Activated T-cell treated with anti-CD3 and anti-CD28 coated beads, Interleukin-2, amount 50 U/mL, for 72 hours (primary cell): ENCODE measurements around the gene LRPAP1. TPM values are rescaled to one million over a fixed set of nuclear protein-coding genes. Genes with fewer than 3 reads are reported as not detected.

Source experiments
- ATAC-seq, 2 donors: fragments of 150-1000 bp; cut with Tn5 transposase; replicated peaks in 1 of 2; 2 replicates each; pipeline ENCODE4 v1.10.0; 2021; ENCODE audit warnings: moderate library complexity in 2 of 2, mild to moderate bottlenecking in 1 of 2
- DNase-seq, 2 donors: peaks; one replicate each; pipeline ENCODE4 v3.0.0; 2021 to 2022; ENCODE audit warnings: mixed read lengths in 1 of 2
- H3K27ac Mint-ChIP-seq: one replicate; pipeline ENCODE4 v1.8.0; 2022; ENCODE audit warnings: mild to moderate bottlenecking, moderate library complexity, mixed read lengths
- H3K27me3 Mint-ChIP-seq: one replicate; pipeline ENCODE4 v1.8.0; 2022; ENCODE audit warnings: low read depth, mixed read lengths
- H3K36me3 Mint-ChIP-seq, 2 donors: one replicate each; pipeline ENCODE4 v1.8.0; 2022; ENCODE audit warnings: mixed read lengths in 2 of 2, mild to moderate bottlenecking in 1 of 2; ENCODE audit not compliant: insufficient read depth in 2 of 2
- H3K4me1 Mint-ChIP-seq: one replicate; pipeline ENCODE4 v1.8.0; 2022; ENCODE audit warnings: low read depth, mixed read lengths
- H3K4me3 Mint-ChIP-seq, 2 donors: one replicate each; pipeline ENCODE4 v1.8.0; 2022; ENCODE audit warnings: mild to moderate bottlenecking in 2 of 2, mixed read lengths in 2 of 2, moderate library complexity in 2 of 2
- H3K9me3 Mint-ChIP-seq, 2 donors: one replicate each; pipeline ENCODE4 v1.8.0; 2022; ENCODE audit warnings: mixed read lengths in 2 of 2
- total RNA-seq, 2 donors: library from RNA; stranded (reverse); gene quantifications; one replicate each; pipeline ENCODE4 v1.2.3, GENCODE V29; 2022

The LRPAP1 gene
- total RNA-seq, 2 donors from 2014 or later, result 49.7 to 52.7 TPM

DNA sequence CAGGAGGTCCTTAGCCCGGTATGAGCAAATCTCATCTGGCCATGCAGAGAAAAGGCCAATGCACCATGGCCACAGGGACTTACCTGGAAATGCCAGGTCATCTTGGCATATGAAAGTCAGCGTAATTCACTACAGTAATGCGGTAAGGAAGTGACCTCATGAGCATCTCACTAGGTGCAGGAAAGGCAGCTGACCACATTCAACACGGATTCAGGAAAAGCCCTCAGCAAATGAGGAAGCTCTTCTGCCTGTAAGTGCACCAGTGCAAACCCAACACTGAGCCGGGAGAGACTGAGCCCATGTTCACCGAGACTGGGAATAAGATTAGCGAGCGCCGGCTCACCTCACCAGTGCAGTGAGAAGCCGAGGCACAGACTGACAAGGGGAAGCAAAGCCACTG is 23.7 kb downstream of the LRPAP1 start:
- Mint-ChIP-seq H3K4me3 (no peak overlapping the region), H3K9me3 (no peaks in the 10 kb centered on the region), H3K36me3 (peaks cover 7 to 10% of the 10 kb centered on the region in 2 donors), H3K27ac (no peak overlapping the region), H3K4me1 (peaks cover 4% of the 10 kb centered on the region), H3K27me3 (no peaks in the 10 kb centered on the region)
- no peak for ATAC-seq
- DNase-seq, result no peak

DNA sequence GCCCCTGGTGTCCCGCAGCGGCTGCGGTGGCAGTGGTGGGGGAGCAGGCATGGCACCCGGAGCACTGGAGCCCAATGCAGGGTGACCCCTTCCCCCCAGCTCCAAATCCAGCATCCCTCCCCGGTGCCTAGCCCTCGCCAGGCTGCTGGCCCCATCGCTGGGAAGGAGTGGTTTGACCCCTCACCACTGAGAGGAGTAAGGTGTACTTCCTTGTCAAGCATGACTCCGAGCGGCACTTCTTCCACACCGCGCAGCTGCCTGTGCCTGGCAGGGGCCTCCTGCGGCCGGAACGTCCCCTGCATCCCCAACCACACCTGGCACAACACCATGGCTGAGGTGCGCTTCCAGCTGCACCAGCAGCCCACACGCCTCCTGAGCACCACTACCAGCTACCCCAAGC is 27.0 kb downstream of the LRPAP1 start:
- ATAC-seq, result no peak
- peaks cover 9% of the 10 kb centered on the region for H3K4me1 Mint-ChIP-seq

DNA sequence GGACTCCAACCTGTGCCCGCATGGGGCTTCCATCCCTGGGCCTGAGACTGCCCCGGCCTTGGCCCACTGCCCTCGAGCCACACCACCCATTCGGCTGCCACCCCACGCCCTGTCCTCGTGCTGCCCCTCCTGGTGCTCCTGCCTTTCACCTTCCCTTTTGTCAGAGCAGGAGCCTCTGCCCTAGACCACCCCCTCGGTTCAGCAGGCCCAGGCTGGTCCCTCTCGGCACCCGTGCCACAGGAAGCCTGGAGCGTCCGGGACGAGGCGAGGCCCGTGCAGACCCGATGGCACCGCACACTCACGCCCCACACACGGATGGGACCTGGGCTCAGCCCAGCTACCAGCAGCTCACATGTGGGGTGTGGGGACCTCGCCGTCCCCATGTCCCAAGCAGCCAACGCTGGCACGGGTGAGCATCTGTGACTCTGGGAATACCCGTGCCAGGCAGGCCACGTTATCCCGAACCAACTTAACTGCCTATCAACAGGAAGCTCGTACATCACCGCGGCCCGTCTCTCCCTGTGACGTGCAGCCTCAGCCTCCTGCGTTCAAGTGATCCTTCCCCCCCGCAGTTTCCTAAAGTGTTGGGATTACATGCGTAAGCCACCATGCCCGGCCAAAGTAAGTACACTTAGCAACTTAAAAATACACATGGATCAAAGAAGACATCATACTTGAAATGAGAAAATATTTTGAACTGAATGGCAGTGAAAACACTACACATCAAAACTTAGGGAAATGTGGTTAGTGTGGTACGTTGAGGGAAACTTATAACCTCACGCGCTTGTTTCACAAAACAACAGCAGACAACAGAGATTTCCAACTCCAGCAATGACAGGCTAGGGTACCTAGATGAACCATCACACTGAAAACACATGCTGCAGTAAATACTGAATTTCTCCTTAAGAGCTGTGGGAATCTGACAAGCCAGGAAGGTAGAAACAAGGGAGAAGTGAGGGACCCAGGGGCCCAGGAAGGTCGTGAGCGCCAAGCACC is 29.0 kb downstream of the LRPAP1 start:
- Mint-ChIP-seq H3K4me3 (no peak overlapping the region), H3K27me3 (no peaks in the 10 kb centered on the region), H3K27ac (no peak overlapping the region), H3K4me1 (peaks cover 9% of the 10 kb centered on the region), H3K9me3 (no peaks in the 10 kb centered on the region), H3K36me3 (peaks cover under 1 to 2% of the 10 kb centered on the region in 2 donors)
- no peak for DNase-seq
- ATAC-seq, result peak; percentile 76 to 78

More for the DNA sequence above, 27.0 kb downstream of the LRPAP1 start:
- H3K4me3 Mint-ChIP-seq, result no peak overlapping the region
- H3K27ac Mint-ChIP-seq, result no peak overlapping the region
- peaks cover 2 to 5% of the 10 kb centered on the region in 2 donors for H3K36me3 Mint-ChIP-seq
- no peaks in the 10 kb centered on the region for H3K9me3 Mint-ChIP-seq
- DNase-seq, result no peak
- no peaks in the 10 kb centered on the region for H3K27me3 Mint-ChIP-seq

DNA sequence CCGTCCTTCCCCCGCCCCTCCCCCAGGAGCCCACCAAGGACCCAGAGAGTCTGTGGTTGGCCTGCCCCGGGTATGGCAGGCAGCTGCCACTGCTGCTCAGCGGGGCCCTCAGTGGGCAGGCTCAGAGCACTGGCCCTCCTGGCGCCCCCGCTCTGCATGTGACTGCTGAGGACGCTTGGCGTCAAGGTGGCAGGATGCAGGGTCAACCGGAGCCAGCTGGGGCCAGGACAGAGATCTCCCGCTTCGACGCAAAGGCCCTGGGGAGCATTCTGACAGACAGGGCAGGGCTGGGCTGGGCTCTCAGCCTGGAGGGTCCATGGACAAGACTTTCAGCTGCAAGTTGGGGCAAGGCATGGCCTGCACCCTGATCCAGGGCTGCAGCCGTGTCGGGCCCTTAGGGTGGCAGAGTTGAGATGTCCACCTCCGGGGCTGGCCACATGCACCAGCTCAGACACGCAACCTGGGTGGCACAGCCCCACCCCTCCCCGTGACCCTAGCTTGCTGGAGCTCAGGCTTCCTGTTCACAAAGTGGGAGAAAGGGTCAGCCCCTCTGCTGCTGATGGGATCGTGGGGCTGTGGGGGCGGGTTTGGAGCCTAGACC is 30.3 kb downstream of the LRPAP1 start:
- Mint-ChIP-seq H3K27me3 (no peaks in the 10 kb centered on the region), H3K4me3 (no peak overlapping the region), H3K36me3 (peaks cover 0 to 2% of the 10 kb centered on the region in 2 donors), H3K4me1 (peaks cover 9% of the 10 kb centered on the region), H3K27ac (no peak overlapping the region), H3K9me3 (no peaks in the 10 kb centered on the region)
- DNase-seq (no peak), ATAC-seq (no peak)

DNA sequence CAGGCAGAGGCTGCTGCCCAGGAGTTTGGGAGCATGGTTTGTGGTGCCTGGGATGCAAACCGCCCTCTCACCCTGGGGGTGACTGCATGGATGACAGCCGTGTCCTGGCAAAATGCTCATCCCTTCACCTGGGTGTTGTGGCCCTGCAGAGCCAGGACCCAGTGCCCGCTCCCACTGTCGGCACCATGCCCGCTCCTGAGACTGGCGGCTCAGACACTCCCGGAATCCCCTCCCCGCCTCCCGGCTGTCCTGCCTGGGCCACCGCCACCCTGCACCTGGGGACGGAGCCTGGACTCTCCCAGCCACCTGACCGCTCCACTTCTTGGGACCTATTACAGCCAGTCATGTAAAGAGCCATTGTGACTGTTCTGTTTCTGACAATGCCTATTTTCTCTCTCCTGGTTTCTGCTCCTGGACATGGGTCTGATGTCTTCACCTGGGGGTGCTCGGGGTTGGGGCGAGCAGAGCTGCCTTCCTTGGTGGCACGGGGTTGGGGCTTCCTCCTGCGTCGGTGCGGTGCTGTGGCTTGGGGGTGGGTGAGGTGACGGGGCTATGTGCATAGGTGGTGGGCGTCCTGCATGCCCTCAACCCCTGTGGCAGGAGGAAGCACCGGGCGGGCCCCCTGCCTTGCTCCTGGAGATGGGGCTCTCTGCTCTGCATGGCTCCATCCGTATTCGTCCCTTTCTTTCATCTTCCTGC is 30.9 kb downstream of the LRPAP1 start:
- Mint-ChIP-seq H3K9me3 (no peaks in the 10 kb centered on the region), H3K27ac (no peak overlapping the region), H3K27me3 (no peaks in the 10 kb centered on the region), H3K36me3 (peaks cover 0 to 2% of the 10 kb centered on the region in 2 donors), H3K4me1 (peaks cover 9% of the 10 kb centered on the region), H3K4me3 (no peak overlapping the region)
- ATAC-seq, result no peak
- DNase-seq, result no peak

DNA sequence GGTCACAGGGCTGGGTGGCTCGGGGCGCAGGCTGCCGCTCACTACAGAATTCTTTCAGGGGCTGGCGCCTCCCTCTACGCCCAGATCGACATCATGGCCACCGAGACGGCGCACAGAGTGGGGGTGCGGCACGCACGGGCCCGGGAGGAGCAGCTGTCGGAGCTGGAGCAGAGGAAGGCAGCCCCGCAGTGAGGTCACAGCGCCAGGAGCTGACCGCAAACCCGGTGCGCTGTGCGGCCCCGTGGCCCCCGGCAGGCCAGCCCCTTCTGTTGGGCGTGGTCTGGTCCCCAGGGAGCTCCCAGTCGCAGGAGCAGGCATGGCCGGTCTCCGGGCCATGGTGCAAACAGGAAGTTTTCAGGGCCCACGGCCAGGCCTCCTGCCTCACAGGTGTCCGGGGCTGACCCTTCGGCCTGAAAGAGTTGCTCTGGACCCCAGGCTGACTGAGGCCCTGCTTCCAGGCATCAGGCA is 31.6 kb downstream of the LRPAP1 start:
- DNase-seq (no peak), ATAC-seq (no peak)
- peaks cover 9% of the 10 kb centered on the region for H3K4me1 Mint-ChIP-seq
- H3K27ac Mint-ChIP-seq, result no peak overlapping the region
- H3K27me3 Mint-ChIP-seq, result no peaks in the 10 kb centered on the region
- no peak overlapping the region for H3K4me3 Mint-ChIP-seq
- no peaks in the 10 kb centered on the region for H3K9me3 Mint-ChIP-seq
- peaks cover 0 to 2% of the 10 kb centered on the region in 2 donors for H3K36me3 Mint-ChIP-seq

DNA sequence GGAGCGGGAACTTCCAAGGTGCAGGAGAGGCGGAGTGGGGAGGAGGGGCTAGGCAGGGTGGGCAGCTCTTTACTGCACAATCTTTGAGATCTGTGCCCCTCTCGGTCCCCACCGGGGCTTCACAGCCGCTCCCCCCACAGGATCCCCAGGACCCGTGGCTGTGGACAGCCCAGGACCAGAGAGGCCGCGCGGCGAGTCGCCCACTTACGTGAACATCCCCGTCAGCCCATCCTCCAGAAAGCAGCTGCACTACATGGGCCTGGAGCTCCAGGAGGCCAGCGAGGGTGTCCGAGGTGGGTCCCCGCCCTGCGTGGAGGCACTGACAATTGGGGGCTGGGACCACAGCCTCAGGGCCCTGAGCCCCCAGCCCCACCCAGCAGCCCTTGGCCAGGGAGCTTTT is 32.1 kb downstream of the LRPAP1 start:
- peaks cover 9% of the 10 kb centered on the region for H3K4me1 Mint-ChIP-seq
- no peaks in the 10 kb centered on the region for H3K9me3 Mint-ChIP-seq
- no peak overlapping the region for H3K27ac Mint-ChIP-seq
- H3K36me3 Mint-ChIP-seq, result peaks cover 0 to 2% of the 10 kb centered on the region in 2 donors
- no peak for ATAC-seq
- H3K4me3 Mint-ChIP-seq, result no peak overlapping the region
- H3K27me3 Mint-ChIP-seq, result no peaks in the 10 kb centered on the region
- no peak for DNase-seq

DNA sequence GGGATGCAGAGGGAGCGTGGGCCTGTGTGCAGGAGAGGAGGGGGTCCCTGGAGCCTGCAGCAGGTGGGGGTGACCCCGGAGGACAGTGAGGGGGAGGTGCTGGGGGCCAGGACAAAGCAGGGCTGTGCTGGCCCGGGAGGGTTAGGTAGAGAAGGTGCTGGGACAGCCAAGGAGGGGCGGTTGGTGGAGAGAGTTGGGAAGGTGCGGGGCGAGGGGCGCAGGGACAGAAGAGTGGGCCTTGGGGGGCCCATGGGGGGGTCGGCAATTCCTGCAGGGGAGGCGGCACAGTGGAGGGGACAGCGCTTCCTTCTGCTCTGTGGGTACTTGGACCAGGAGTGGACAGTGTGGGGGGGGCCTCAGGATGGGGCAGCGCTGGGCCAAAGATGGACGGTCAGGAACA is 32.5 kb downstream of the LRPAP1 start:
- ATAC-seq (no peak), DNase-seq (no peak)
- H3K27ac Mint-ChIP-seq, result no peak overlapping the region
- peaks cover 0 to 1% of the 10 kb centered on the region in 2 donors for H3K36me3 Mint-ChIP-seq
- H3K27me3 Mint-ChIP-seq, result no peaks in the 10 kb centered on the region
- no peak overlapping the region for H3K4me3 Mint-ChIP-seq
- H3K9me3 Mint-ChIP-seq, result no peaks in the 10 kb centered on the region
- H3K4me1 Mint-ChIP-seq, result peaks cover 9% of the 10 kb centered on the region

DNA sequence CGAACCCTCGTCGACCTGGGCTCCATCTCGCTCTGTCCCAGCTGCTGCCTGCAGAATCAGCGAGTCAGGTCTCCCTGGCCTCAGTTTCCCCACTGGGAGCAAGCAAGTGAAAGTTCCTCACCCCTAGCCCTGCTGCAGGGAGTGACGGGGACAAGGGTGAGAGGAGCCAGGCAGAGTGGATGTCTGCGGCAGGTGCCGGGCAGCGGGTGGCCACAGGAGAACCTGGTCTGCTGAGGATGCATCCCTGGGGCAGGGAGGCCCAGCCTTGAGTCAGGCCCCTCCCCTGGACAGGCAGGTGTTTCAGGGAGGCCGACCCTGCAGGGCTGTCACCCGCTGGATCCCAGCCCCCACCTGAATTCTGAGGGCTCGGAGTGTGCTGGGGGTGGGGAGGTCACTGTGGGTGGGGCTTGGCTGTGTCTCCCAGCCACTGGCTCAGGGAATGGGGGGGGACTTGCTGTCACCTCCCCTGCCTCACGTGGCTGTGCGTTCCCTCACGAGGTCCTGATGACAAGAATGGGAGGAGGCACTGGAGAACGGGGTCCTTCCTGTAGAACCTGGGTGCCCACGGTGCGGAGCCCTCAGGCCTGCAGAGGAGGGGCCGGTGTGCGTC is 33.2 kb downstream of the LRPAP1 start:
- Mint-ChIP-seq H3K9me3 (no peaks in the 10 kb centered on the region), H3K27ac (no peak overlapping the region), H3K4me3 (no peak overlapping the region), H3K27me3 (no peaks in the 10 kb centered on the region), H3K36me3 (no peaks in the 10 kb centered on the region), H3K4me1 (peaks cover 9% of the 10 kb centered on the region)
- ATAC-seq, result no peak
- DNase-seq, result no peak

DNA sequence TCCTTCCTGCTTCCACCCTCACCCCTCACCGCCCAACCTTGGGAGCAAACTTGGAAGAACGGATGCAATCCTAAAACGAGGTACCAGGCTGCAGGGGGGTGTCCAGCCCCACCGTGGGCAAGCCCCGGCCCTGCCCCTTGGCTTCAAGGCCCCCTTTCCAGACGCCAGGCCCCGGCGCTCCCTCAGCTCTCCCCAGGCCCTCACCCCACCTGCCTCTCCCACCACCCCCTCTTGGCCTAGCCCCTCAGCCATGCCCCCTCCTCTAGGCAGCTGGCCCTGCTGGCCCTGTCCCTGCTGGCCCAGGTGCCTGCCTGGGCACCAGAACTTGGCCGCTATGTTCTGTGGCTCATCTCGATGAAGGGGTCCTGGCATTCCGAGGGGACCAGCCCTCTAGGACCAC is 33.8 kb downstream of the LRPAP1 start:
- Mint-ChIP-seq H3K4me3 (no peak overlapping the region), H3K27me3 (no peaks in the 10 kb centered on the region), H3K9me3 (no peaks in the 10 kb centered on the region), H3K27ac (no peak overlapping the region), H3K4me1 (peaks cover 4% of the 10 kb centered on the region), H3K36me3 (no peaks in the 10 kb centered on the region)
- ATAC-seq (no peak), DNase-seq (no peak)

DNA sequence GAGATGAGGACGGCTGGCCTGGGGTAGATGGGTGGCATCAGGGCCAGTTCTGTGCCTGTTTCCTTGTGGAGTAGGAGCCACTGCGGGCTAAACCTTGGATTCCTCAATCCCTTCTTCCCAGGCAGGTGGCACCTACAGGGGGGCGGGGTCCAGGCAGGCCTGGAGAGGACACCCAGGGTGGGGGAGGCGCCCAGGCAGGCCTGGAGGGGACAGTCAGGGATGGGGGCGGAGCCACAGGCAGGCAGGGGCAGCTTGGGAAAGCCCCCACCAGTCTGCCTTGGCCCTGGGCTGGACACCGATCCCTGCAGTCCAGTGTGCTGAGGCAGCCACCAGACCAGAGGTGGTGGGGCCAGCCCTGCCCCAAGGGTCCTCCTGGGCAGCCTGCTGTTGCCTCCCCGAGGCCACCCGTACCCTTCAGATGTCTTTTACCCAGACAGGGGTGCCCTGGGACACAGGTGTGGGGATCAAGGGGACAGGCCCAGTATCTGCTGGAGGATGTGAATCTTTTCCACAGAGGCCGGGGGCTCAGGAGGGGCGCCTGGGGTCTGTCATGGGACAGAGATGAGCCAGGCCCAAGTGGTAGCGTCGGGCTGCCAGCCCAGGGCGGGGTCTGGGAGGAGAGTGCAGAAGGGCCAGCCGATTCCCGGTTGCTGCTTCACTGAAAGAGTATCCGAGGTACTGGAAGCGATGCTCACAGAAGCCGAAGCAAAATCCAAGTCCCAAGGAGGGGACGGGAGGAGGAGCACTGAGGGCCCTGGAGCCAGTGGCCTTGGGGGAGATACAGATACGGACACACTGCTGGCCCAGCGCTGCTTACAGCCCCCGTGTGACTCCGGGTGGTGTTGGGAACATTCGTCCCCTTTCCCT is 34.5 kb downstream of the LRPAP1 start:
- H3K36me3 Mint-ChIP-seq, result no peaks in the 10 kb centered on the region
- DNase-seq (no peak), ATAC-seq (no peak)
- no peaks in the 10 kb centered on the region for H3K4me1 Mint-ChIP-seq
- no peak overlapping the region for H3K27ac Mint-ChIP-seq
- no peaks in the 10 kb centered on the region for H3K27me3 Mint-ChIP-seq
- H3K9me3 Mint-ChIP-seq, result no peaks in the 10 kb centered on the region
- H3K4me3 Mint-ChIP-seq, result no peak overlapping the region

DNA sequence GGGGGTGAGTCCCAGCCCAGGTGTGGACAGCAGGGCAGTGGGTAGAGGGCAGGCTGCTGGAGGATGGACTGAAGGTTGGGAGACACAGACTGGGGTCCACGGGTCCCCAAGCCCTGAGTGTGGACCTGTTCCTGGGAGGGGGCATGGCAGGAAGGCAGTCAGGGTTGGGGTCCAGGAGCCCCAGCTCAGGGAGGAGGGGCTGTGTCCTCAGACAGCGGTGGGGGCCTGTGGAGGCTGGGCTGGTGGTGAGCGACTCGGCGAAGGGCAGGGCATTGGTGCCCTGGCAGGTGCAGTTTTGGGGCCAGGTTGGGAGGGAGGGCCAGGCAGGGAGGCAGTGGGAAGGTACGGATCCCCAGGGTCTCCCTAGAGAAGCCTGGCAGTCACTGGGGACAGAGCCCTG is 35.1 kb downstream of the LRPAP1 start:
- Mint-ChIP-seq H3K4me3 (no peak overlapping the region), H3K27me3 (peaks cover 5% of the 10 kb centered on the region), H3K27ac (no peak overlapping the region), H3K9me3 (no peaks in the 10 kb centered on the region), H3K4me1 (no peaks in the 10 kb centered on the region), H3K36me3 (no peaks in the 10 kb centered on the region)
- no peak for DNase-seq
- no peak for ATAC-seq
